ENCODE results near the gene JPH2.

Gene JPH2

GRCh38 chr20:44219791-44220190 lies 32.8 kb upstream of the JPH2 start:
- TF ChIP-seq ZNF274 (IDR thresholded peaks at IDR 0.05; ENCODE audit: low read depth, low read length) (no peak), SUZ12 (IDR thresholded peaks at IDR 0.05; ENCODE audit: extremely low read depth, insufficient read depth, insufficient read length) (no peak), YY1 (IDR thresholded peaks at IDR 0.05; ENCODE audit: insufficient read depth, insufficient read length) (no peak)
- Histone ChIP-seq H3K27me3 (ENCODE audit: insufficient read depth, insufficient read length) (no peaks in the 10 kb centered on the region), H3K4me1 (ENCODE audit: insufficient read depth, insufficient read length) (peaks cover 3% of the 10 kb centered on the region), H3K9ac (ENCODE audit: insufficient read length, low read depth) (peak overlapping the region; percentile 27), H3K9me3 (ENCODE audit: insufficient read depth, low read length) (no peaks in the 10 kb centered on the region), H3K4me3 (ENCODE audit: insufficient read length, low read depth) (no peak overlapping the region), H3K36me3 (ENCODE audit: insufficient read depth, insufficient read length, low read length) (peaks cover 9% of the 10 kb centered on the region)
- no peak for DNase-seq (ENCODE audit: low read depth, low spot score)

DNA sequence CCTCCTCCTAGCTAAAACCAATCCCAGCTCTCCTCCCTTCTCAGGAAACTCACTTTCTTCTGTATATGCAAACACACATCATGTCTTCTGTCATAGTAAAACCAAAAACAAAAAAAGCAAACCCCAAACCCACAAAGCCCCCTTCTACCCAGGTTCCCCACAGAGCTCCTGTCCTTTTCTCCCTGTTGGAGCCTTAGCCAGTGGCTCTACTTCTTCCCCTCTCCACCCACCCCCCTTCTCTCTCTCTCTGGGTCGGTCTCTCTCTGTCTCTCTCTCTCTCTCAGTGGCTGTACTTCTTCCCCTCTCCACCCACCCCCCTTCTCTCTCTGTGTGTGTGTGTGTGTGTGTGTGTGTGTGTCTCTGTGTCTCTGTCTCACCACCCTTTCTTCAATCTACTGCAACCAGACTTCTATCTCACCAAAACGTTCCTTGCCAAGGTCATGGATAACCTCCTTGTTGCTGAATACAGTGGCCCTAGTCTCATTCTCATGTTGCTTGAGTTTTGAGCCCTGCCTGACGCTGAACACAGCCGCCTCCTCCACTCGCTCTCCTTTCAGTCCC lies 32.3 kb upstream of the JPH2 start:
- Histone ChIP-seq H3K36me3 (ENCODE audit: insufficient read depth, insufficient read length, low read length) (peaks cover 9% of the 10 kb centered on the region), H3K4me1 (ENCODE audit: insufficient read depth, insufficient read length) (peaks cover 3% of the 10 kb centered on the region), H3K9ac (ENCODE audit: insufficient read length, low read depth) (peak overlapping the region; percentile 27), H3K27me3 (ENCODE audit: insufficient read depth, insufficient read length) (no peaks in the 10 kb centered on the region), H3K9me3 (ENCODE audit: insufficient read depth, low read length) (no peaks in the 10 kb centered on the region), H3K4me3 (ENCODE audit: insufficient read length, low read depth) (no peak overlapping the region)
- no peak for DNase-seq (ENCODE audit: low read depth, low spot score)
- TF ChIP-seq ZNF274 (IDR thresholded peaks at IDR 0.05; ENCODE audit: low read depth, low read length) (no peak), YY1 (IDR thresholded peaks at IDR 0.05; ENCODE audit: insufficient read depth, insufficient read length) (no peak), SUZ12 (IDR thresholded peaks at IDR 0.05; ENCODE audit: extremely low read depth, insufficient read depth, insufficient read length) (no peak)

GRCh38 chr20:44218446-44218845 lies 31.5 kb upstream of the JPH2 start:
- H3K4me1 ChIP-seq (ENCODE audit: insufficient read depth, insufficient read length): peaks cover 3% of the 10 kb centered on the region
- no peaks in the 10 kb centered on the region for H3K9me3 ChIP-seq (ENCODE audit: insufficient read depth, low read length)
- H3K36me3 ChIP-seq (ENCODE audit: insufficient read depth, insufficient read length, low read length): peaks cover 9% of the 10 kb centered on the region
- no peak overlapping the region for H3K4me3 ChIP-seq (ENCODE audit: insufficient read length, low read depth)
- no peak for TF ChIP-seq ZNF274 (IDR thresholded peaks at IDR 0.05; ENCODE audit: low read depth, low read length)
- no peak for TF ChIP-seq SUZ12 (IDR thresholded peaks at IDR 0.05; ENCODE audit: extremely low read depth, insufficient read depth, insufficient read length)
- DNase-seq (ENCODE audit: low read depth, low spot score): no peak
- H3K27me3 ChIP-seq (ENCODE audit: insufficient read depth, insufficient read length): no peaks in the 10 kb centered on the region
- H3K9ac ChIP-seq (ENCODE audit: insufficient read length, low read depth): no peak overlapping the region

- peaks cover 9% of the 10 kb centered on the region for H3K36me3 ChIP-seq (ENCODE audit: insufficient read depth, insufficient read length, low read length)
- no peak overlapping the region for H3K9ac ChIP-seq (ENCODE audit: insufficient read length, low read depth)
- DNase-seq (ENCODE audit: low read depth, low spot score): peak; percentile 79
- no peak for TF ChIP-seq SUZ12 (IDR thresholded peaks at IDR 0.05; ENCODE audit: extremely low read depth, insufficient read depth, insufficient read length)
- no peak for TF ChIP-seq ZNF274 (IDR thresholded peaks at IDR 0.05; ENCODE audit: low read depth, low read length)
- TF ChIP-seq YY1 (IDR thresholded peaks at IDR 0.05; ENCODE audit: insufficient read depth, insufficient read length): no peak
- no peak overlapping the region for H3K4me3 ChIP-seq (ENCODE audit: insufficient read length, low read depth)
- H3K27me3 ChIP-seq (ENCODE audit: insufficient read depth, insufficient read length): no peaks in the 10 kb centered on the region
- peaks cover 3% of the 10 kb centered on the region for H3K4me1 ChIP-seq (ENCODE audit: insufficient read depth, insufficient read length)
- no peaks in the 10 kb centered on the region for H3K9me3 ChIP-seq (ENCODE audit: insufficient read depth, low read length)
Measured at GRCh38 chr20:44217342-44218092, 30.5 kb upstream of the JPH2 start.

DNA sequence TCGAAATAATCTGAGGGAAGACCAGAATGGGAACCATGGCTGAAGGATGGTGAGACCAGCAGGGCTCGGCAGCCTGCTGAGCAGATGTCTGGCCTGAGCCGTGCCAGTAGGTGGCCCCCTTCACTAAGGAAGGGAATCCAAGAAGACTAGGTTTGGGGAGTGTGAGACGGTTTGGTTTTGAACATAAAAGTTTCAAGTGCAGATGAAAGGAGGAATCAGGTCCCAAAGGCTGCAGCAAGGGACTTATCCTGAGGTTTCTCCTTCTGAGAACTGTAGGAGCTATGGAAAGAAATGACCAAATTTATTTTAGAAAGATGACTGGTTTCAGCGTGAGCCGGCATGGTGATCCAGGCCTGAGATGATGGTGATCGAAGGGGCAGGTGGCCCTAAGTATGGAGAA lies 28.1 kb upstream of the JPH2 start:
- DNase-seq (ENCODE audit: low read depth, low spot score): no peak
- TF ChIP-seq YY1 (IDR thresholded peaks at IDR 0.05; ENCODE audit: insufficient read depth, insufficient read length) (no peak), SUZ12 (IDR thresholded peaks at IDR 0.05; ENCODE audit: extremely low read depth, insufficient read depth, insufficient read length) (no peak), ZNF274 (IDR thresholded peaks at IDR 0.05; ENCODE audit: low read depth, low read length) (no peak)
- no peak overlapping the region for H3K4me3 ChIP-seq (ENCODE audit: insufficient read length, low read depth)
- no peaks in the 10 kb centered on the region for H3K27me3 ChIP-seq (ENCODE audit: insufficient read depth, insufficient read length)
- H3K9ac ChIP-seq (ENCODE audit: insufficient read length, low read depth): no peak overlapping the region
- H3K4me1 ChIP-seq (ENCODE audit: insufficient read depth, insufficient read length): no peaks in the 10 kb centered on the region
- H3K36me3 ChIP-seq (ENCODE audit: insufficient read depth, insufficient read length, low read length): peaks cover 9% of the 10 kb centered on the region
- H3K9me3 ChIP-seq (ENCODE audit: insufficient read depth, low read length): no peaks in the 10 kb centered on the region

GRCh38 chr20:44212792-44213191 lies 25.8 kb upstream of the JPH2 start:
- H3K36me3 ChIP-seq (ENCODE audit: insufficient read depth, insufficient read length, low read length): peaks cover 9% of the 10 kb centered on the region
- no peaks in the 10 kb centered on the region for H3K9me3 ChIP-seq (ENCODE audit: insufficient read depth, low read length)
- no peak overlapping the region for H3K4me3 ChIP-seq (ENCODE audit: insufficient read length, low read depth)
- TF ChIP-seq SUZ12 (IDR thresholded peaks at IDR 0.05; ENCODE audit: extremely low read depth, insufficient read depth, insufficient read length) (no peak), ZNF274 (IDR thresholded peaks at IDR 0.05; ENCODE audit: low read depth, low read length) (no peak), YY1 (IDR thresholded peaks at IDR 0.05; ENCODE audit: insufficient read depth, insufficient read length) (no peak)
- no peak for DNase-seq (ENCODE audit: low read depth, low spot score)
- no peak overlapping the region for H3K9ac ChIP-seq (ENCODE audit: insufficient read length, low read depth)
- H3K27me3 ChIP-seq (ENCODE audit: insufficient read depth, insufficient read length): no peaks in the 10 kb centered on the region
- H3K4me1 ChIP-seq (ENCODE audit: insufficient read depth, insufficient read length): no peaks in the 10 kb centered on the region

DNA sequence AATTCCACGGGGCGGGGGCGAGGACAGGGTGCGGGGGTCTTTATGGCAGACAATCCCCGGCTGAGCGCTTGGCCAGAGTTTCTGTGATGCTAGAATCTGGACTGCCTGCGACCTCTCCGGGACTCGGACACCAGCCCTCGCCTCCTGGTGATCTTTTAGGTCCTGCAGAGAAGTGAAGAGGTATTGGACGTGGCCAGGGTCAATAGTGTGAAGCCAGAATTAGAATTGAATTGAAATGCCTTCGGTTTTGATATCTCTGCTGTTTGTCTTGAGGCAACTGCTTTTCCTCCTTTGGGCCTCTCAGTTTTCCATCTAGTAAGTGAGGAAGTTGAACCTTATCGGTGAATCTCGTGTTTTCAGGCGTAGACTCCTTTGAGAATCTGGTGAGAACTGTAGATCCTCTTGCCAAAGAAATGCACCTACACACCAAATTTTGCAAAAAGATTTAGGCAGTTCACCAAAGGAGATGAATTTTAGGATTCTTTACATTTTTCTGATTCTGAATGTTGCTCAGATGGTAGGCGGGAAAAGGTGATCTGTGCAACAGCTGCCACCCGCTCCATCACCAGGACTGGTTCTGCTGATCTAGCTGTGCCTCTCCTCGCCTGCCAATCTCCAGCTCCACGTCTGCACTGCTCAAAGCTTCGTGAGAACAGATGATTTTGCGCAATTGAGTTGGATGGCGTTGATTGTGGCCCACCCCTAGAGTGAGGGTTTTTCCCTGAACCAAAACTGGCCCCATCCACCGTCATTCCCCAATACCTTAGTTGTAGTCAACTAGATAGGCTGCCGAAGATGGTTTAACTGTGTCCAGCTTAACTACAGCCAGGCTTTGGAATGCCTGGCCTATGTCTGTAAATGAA lies 24.4 kb upstream of the JPH2 start:
- Histone ChIP-seq H3K4me1 (ENCODE audit: insufficient read depth, insufficient read length) (no peaks in the 10 kb centered on the region), H3K9ac (ENCODE audit: insufficient read length, low read depth) (peak overlapping the region; percentile 93), H3K36me3 (ENCODE audit: insufficient read depth, insufficient read length, low read length) (peaks cover 8% of the 10 kb centered on the region), H3K27me3 (ENCODE audit: insufficient read depth, insufficient read length) (no peaks in the 10 kb centered on the region), H3K9me3 (ENCODE audit: insufficient read depth, low read length) (no peaks in the 10 kb centered on the region), H3K4me3 (ENCODE audit: insufficient read length, low read depth) (peak overlapping the region; percentile 76)
- TF ChIP-seq ZNF274 (IDR thresholded peaks at IDR 0.05; ENCODE audit: low read depth, low read length) (no peak), SUZ12 (IDR thresholded peaks at IDR 0.05; ENCODE audit: extremely low read depth, insufficient read depth, insufficient read length) (no peak), YY1 (IDR thresholded peaks at IDR 0.05; ENCODE audit: insufficient read depth, insufficient read length) (no peak)
- DNase-seq (ENCODE audit: low read depth, low spot score): no peak

Data from NT2/D1 (cell line).